H9 (cell line): ENCODE data around the gene ANKRD55. TPM values are rescaled to one million over a fixed set of nuclear protein-coding genes. Genes with fewer than 3 reads are reported as not detected.
A peak's percentile ranks its signal among the peaks of the same experiment; 100 is the strongest.

ENCODE experiments used
- DNase-seq: peaks from one replicate; pipeline ENCODE4 v3.0.0-alpha.2; 2017
- H2AFZ ChIP-seq: one replicate; pipeline ENCODE4 v1.6.1; 2013; ENCODE audit warnings: mild to moderate bottlenecking, low read length, control low read depth, moderate library complexity
- H2AK5ac ChIP-seq: 2 replicates; pipeline ENCODE4 v1.6.1; 2013; ENCODE audit warnings: low read length, control low read depth, mixed read lengths; ENCODE audit not compliant: insufficient read length
- H2BK120ac ChIP-seq: one replicate; pipeline ENCODE4 v1.6.1; 2013; ENCODE audit warnings: low read depth, mild to moderate bottlenecking, low read length, control low read depth, inconsistent platforms; ENCODE audit not compliant: poor library complexity, severe bottlenecking
- H2BK12ac ChIP-seq: 2 replicates; pipeline ENCODE4 v1.6.1; 2013; ENCODE audit warnings: low read length, control low read depth, mixed read lengths, low read depth; ENCODE audit not compliant: insufficient read length
- H2BK15ac ChIP-seq: 2 replicates; pipeline ENCODE4 v1.6.1; 2013; ENCODE audit warnings: low read depth, low read length, control low read depth
- H2BK20ac ChIP-seq: one replicate; pipeline ENCODE4 v1.6.1; 2013; ENCODE audit warnings: low read depth, mild to moderate bottlenecking, low read length, control low read depth, inconsistent platforms; ENCODE audit not compliant: poor library complexity, severe bottlenecking
- H2BK5ac ChIP-seq: 2 replicates; pipeline ENCODE4 v1.6.1; 2013; ENCODE audit warnings: low read length, control low read depth, mixed read lengths; ENCODE audit not compliant: insufficient read length
- H3K14ac ChIP-seq: 2 replicates; pipeline ENCODE4 v1.6.1; 2013; ENCODE audit warnings: low read length, control low read depth; ENCODE audit not compliant: insufficient read depth
- H3K18ac ChIP-seq: 2 replicates; pipeline ENCODE4 v1.6.1; 2013; ENCODE audit warnings: low read depth, mild to moderate bottlenecking, mixed read lengths, low read length, control low read depth; ENCODE audit not compliant: insufficient read length
- H3K23ac ChIP-seq: 2 replicates; pipeline ENCODE4 v1.6.1; 2013; ENCODE audit warnings: low read length, control low read depth, mixed read lengths, low read depth; ENCODE audit not compliant: insufficient read length
- H3K23me2 ChIP-seq: 2 replicates; pipeline ENCODE4 v1.6.1; 2013; ENCODE audit warnings: low read depth, mild to moderate bottlenecking, mixed read lengths, low read length, control low read depth; ENCODE audit not compliant: insufficient read length, poor library complexity, severe bottlenecking
- H3K27ac ChIP-seq: 2 replicates; pipeline ENCODE4 v1.5.1; 2013; ENCODE audit warnings: low read length, control low read depth, mixed read lengths, low read depth; ENCODE audit not compliant: insufficient read length
- H3K27me3 ChIP-seq: 2 replicates; pipeline ENCODE4 v1.6.1; 2013; ENCODE audit warnings: low read length, control low read depth, inconsistent platforms; ENCODE audit not compliant: insufficient read depth
- H3K4ac ChIP-seq: 2 replicates; pipeline ENCODE4 v1.6.1; 2013; ENCODE audit warnings: low read depth, mild to moderate bottlenecking, control low read depth, inconsistent platforms, low read length, moderate library complexity
- H3K4me1 ChIP-seq: 2 replicates; pipeline ENCODE4 v1.6.1; 2013; ENCODE audit warnings: low read length, control low read depth, inconsistent platforms; ENCODE audit not compliant: insufficient read depth
- H3K4me2 ChIP-seq: 2 replicates; pipeline ENCODE4 v1.6.1; 2013; ENCODE audit warnings: low read length, control low read depth, mixed read lengths; ENCODE audit not compliant: insufficient read length, insufficient read depth
- H3K56ac ChIP-seq: 2 replicates; pipeline ENCODE4 v1.6.1; 2013; ENCODE audit warnings: low read depth, mild to moderate bottlenecking, mixed read lengths, low read length, control low read depth; ENCODE audit not compliant: insufficient read length
- H3K79me1 ChIP-seq: 2 replicates; pipeline ENCODE4 v1.6.1; 2013; ENCODE audit warnings: low read depth, mild to moderate bottlenecking, moderate library complexity, low read length, control low read depth, inconsistent platforms; ENCODE audit not compliant: insufficient read depth, poor library complexity, severe bottlenecking
- H3K79me2 ChIP-seq: 2 replicates; pipeline ENCODE4 v1.6.1; 2013; ENCODE audit warnings: low read length, control low read depth, inconsistent platforms; ENCODE audit not compliant: insufficient read depth
- H3K9ac ChIP-seq: 2 replicates; pipeline ENCODE4 v1.6.1; 2013; ENCODE audit warnings: low read length, control low read depth, mixed read lengths; ENCODE audit not compliant: insufficient read length; ENCODE audit errors: extremely low read depth
- H3K9me3 ChIP-seq: one replicate; pipeline ENCODE4 v1.6.1; 2013; ENCODE audit warnings: low read depth, low read length, inconsistent platforms; ENCODE audit not compliant: control insufficient read depth
- H3T11ph ChIP-seq: one replicate; pipeline ENCODE4 v1.6.1; 2013; ENCODE audit warnings: mild to moderate bottlenecking, low read length, control low read depth, inconsistent platforms
- H4K20me1 ChIP-seq: one replicate; pipeline ENCODE4 v1.6.1; 2013; ENCODE audit not compliant: control insufficient read depth, insufficient read length, insufficient read depth
- H4K5ac ChIP-seq: 2 replicates; pipeline ENCODE4 v1.6.1; 2013; ENCODE audit warnings: low read depth, mild to moderate bottlenecking, mixed read lengths, low read length, control low read depth; ENCODE audit not compliant: insufficient read length
- H4K8ac ChIP-seq: replicated peaks from 2 replicates; pipeline ENCODE4 v1.6.1; 2013; ENCODE audit warnings: low read length, control low read depth, mixed read lengths, low read depth; ENCODE audit not compliant: insufficient read length
- H4K91ac ChIP-seq: 2 replicates; pipeline ENCODE4 v1.6.1; 2013; ENCODE audit warnings: low read depth, mild to moderate bottlenecking, moderate library complexity, mixed read lengths, low read length, control low read depth; ENCODE audit not compliant: insufficient read length
- H3K27ac Mint-ChIP-seq, 3 experiments: 2 replicates in 2 of 3; 3 replicates in 1 of 3; pipeline ENCODE4 v1.8.0; 2020 to 2021; ENCODE audit warnings: mixed read lengths in 3 of 3, mild to moderate bottlenecking in 1 of 3, moderate library complexity in 1 of 3
- H3K27me3 Mint-ChIP-seq: 2 replicates; pipeline ENCODE4 v1.8.0; 2021; ENCODE audit warnings: low read depth, mild to moderate bottlenecking, moderate library complexity, mixed read lengths
- H3K36me3 Mint-ChIP-seq, 3 experiments: 2 replicates in 2 of 3; 3 replicates in 1 of 3; pipeline ENCODE4 v1.8.0; 2020 to 2021; ENCODE audit warnings: low read depth in 3 of 3, mixed read lengths in 3 of 3; ENCODE audit not compliant: insufficient read depth in 1 of 3
- H3K4me1 Mint-ChIP-seq, 2 experiments: 2 replicates each; pipeline ENCODE4 v1.8.0; 2020; ENCODE audit warnings: mixed read lengths in 2 of 2
- H3K4me3 Mint-ChIP-seq, 2 experiments: 2 replicates in 1 of 2; 3 replicates in 1 of 2; pipeline ENCODE4 v1.8.0; 2020 to 2021; ENCODE audit warnings: mild to moderate bottlenecking in 2 of 2, mixed read lengths in 2 of 2, moderate library complexity in 1 of 2
- H3K9me3 Mint-ChIP-seq, 2 experiments: 2 replicates in 1 of 2; 3 replicates in 1 of 2; pipeline ENCODE4 v1.8.0; 2020; ENCODE audit warnings: mild to moderate bottlenecking in 2 of 2, mixed read lengths in 2 of 2, moderate library complexity in 1 of 2
- CTCF ChIP-seq: fragments of 200-600 bp; sonication (generic); conservative IDR thresholded peaks from 3 replicates; pipeline ENCODE4 v1.8.0; 2021; ENCODE audit warnings: antibody characterized with exemption, mild to moderate bottlenecking
- WGBS: extraction: QIAGEN DNeasy Blood & Tissue Kit; methylation state at CpG from one replicate; pipeline ENCODE4 v1.1.7; 2013; ENCODE audit warnings: missing lambda C conversion rate, low lambda C conversion rate, mixed read lengths; ENCODE audit not compliant: insufficient read length; ENCODE audit errors: extremely low coverage; 5-methylcytosine and 5-hydroxymethylcytosine counted together
- total RNA-seq: library from RNA; stranded (reverse); gene quantifications from 2 replicates; pipeline ENCODE4 v1.2.1, GENCODE V29; 2021

Gene ANKRD55
- total RNA-seq, 1 experiment from 2014 or later: not detected

- Histone ChIP-seq H4K8ac (no peak overlapping the region), H4K5ac (no peak overlapping the region), H3K23me2 (no peaks in the 10 kb centered on the region), H3K79me1 (no peaks in the 10 kb centered on the region), H2BK20ac (no peak overlapping the region), H3K56ac (no peak overlapping the region), H3K4ac (no peak overlapping the region), H3K4me2 (no peak overlapping the region), H2BK12ac (no peak overlapping the region), H3K18ac (no peak overlapping the region), H2BK15ac (no peak overlapping the region), H3K23ac (no peak overlapping the region), H2BK5ac (no peak overlapping the region), H3K9ac (no peak overlapping the region), H3K14ac (no peak overlapping the region), H3K79me2 (no peaks in the 10 kb centered on the region), H3K27me3 (no peaks in the 10 kb centered on the region), H2AFZ (no peak overlapping the region), H2AK5ac (no peak overlapping the region), H2BK120ac (no peak overlapping the region), H3K9me3 (no peaks in the 10 kb centered on the region), H4K91ac (no peak overlapping the region), H3T11ph (no peak overlapping the region), H3K27ac (no peak overlapping the region), H3K4me1 (no peaks in the 10 kb centered on the region), H4K20me1 (no peaks in the 10 kb centered on the region)
- no peak for TF ChIP-seq CTCF
- peak overlapping the region in 1 of 3 experiments; percentile 13; a peak in 1 of 7 replicates for H3K27ac Mint-ChIP-seq
- no peaks in the 10 kb centered on the region for H3K4me1 Mint-ChIP-seq
- no peaks in the 10 kb centered on the region for H3K36me3 Mint-ChIP-seq
- no peak overlapping the region for H3K4me3 Mint-ChIP-seq
- no peaks in the 10 kb centered on the region for H3K27me3 Mint-ChIP-seq
- WGBS: no CpG with 5 or more reads among the region's 3 CpGs
- no peaks in the 10 kb centered on the region for H3K9me3 Mint-ChIP-seq
- no peak for DNase-seq
These were observed 137.5 kb downstream of the ANKRD55 start for GRCh38 chr5:56095579-56096102.
